ENCODE data around the gene MECR. TPM values are rescaled to one million over a fixed set of nuclear protein-coding genes. Genes with fewer than 3 reads are reported as not detected.

MECR gene
- polyA plus RNA-seq, 1 donor (not counting 4 experiments of a cell fraction or from before 2014, with no cell fraction given): 20.7 TPM

GRCh38 chr1:29247044-29247443 is 16.3 kb upstream of the MECR start:
- Histone ChIP-seq H3K4me2 (ENCODE audit: control insufficient read depth, extremely low read depth, insufficient read depth, low read depth, low read length) (no peak overlapping the region), H4K20me1 (ENCODE audit: control insufficient read depth, extremely low read depth, insufficient read depth, low read length) (no peaks in the 10 kb centered on the region), H3K4me3 (ENCODE audit: control insufficient read depth in 2 of 3, extremely low read depth in 1 of 3, insufficient read depth in 2 of 3, low read depth in 1 of 3, low read length in 3 of 3) (no peak overlapping the region), H3K9me3 (ENCODE audit: control insufficient read depth, low read depth, low read length) (no peaks in the 10 kb centered on the region), H3K36me3 (ENCODE audit: control insufficient read depth in 2 of 2, extremely low read depth in 1 of 2, insufficient read depth in 2 of 2, low read length in 2 of 2) (no peaks in the 10 kb centered on the region), H3K4me1 (ENCODE audit: control insufficient read depth, extremely low read depth, insufficient read depth, low read length) (peaks cover 13% of the 10 kb centered on the region), H3K9ac (ENCODE audit: control insufficient read depth, extremely low read depth, insufficient read depth, low read length) (no peak overlapping the region), H3K27ac (ENCODE audit: control insufficient read depth, insufficient read depth, low read length) (no peak overlapping the region), H2AFZ (ENCODE audit: control insufficient read depth, low read length) (no peak overlapping the region), H3K27me3 (ENCODE audit: control insufficient read depth, extremely low read depth, insufficient read depth, low read length) (no peaks in the 10 kb centered on the region), H3K9me1 (ENCODE audit: control insufficient read depth, extremely low read depth, insufficient read depth, low read length) (no peaks in the 10 kb centered on the region), H3K79me2 (ENCODE audit: control insufficient read depth, insufficient read depth, low read length) (no peaks in the 10 kb centered on the region)
- dilution Hi-C loops (cut with MboI; ENCODE audit: extremely low pct_ligation_motif_present, low sequenced_read_pairs): loop anchor here (25.0 kb wide), 1 partner anchor 115 kb away; no protein-coding TSS in a partner anchor
- no peak for TF ChIP-seq EZH2 (IDR thresholded peaks at IDR 0.05; ENCODE audit: low read length)
- no peak for TF ChIP-seq CTCF (optimal IDR thresholded peaks at IDR 0.05 in 1 of 3, IDR thresholded peaks at IDR 0.05 in 1 of 3, conservative IDR thresholded peaks at IDR 0.05 in 1 of 3; ENCODE audit: extremely low read depth in 1 of 3, insufficient read depth in 2 of 3, low read length in 3 of 3)
- no peak for FAIRE-seq
- no peak for DNase-seq (ENCODE audit: low read depth, low spot score)

DNA sequence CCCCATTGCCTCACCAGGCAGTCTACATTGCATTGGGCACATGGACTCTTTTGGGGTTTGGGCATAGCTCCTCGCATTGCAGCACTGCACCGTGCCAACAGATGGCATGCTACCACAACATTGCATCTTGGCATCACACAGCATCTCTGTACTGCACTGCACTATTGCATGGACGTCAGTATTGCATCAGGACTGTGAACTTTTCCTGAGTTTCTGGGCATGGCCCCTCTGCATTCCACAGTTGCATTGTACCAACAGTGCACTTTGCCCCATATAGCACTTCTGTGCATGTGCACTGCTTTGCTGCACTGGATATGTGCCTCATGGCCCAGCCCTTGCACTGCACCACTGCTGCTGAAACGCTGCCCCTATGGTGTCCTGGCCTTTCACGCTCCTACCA is 15.1 kb upstream of the MECR start:
- H3K9me1 ChIP-seq (ENCODE audit: control insufficient read depth, extremely low read depth, insufficient read depth, low read length): no peaks in the 10 kb centered on the region
- H3K4me1 ChIP-seq (ENCODE audit: control insufficient read depth, extremely low read depth, insufficient read depth, low read length): peaks cover 13% of the 10 kb centered on the region
- TF ChIP-seq CTCF (optimal IDR thresholded peaks at IDR 0.05 in 1 of 3, IDR thresholded peaks at IDR 0.05 in 1 of 3, conservative IDR thresholded peaks at IDR 0.05 in 1 of 3; ENCODE audit: extremely low read depth in 1 of 3, insufficient read depth in 2 of 3, low read length in 3 of 3) (peak; percentile 77 to 100 (median 81)), EZH2 (IDR thresholded peaks at IDR 0.05; ENCODE audit: low read length) (no peak)
- no peaks in the 10 kb centered on the region for H3K27me3 ChIP-seq (ENCODE audit: control insufficient read depth, extremely low read depth, insufficient read depth, low read length)
- H3K36me3 ChIP-seq (ENCODE audit: control insufficient read depth in 2 of 2, extremely low read depth in 1 of 2, insufficient read depth in 2 of 2, low read length in 2 of 2): no peaks in the 10 kb centered on the region
- no peak overlapping the region for H3K27ac ChIP-seq (ENCODE audit: control insufficient read depth, insufficient read depth, low read length)
- FAIRE-seq (peak; percentile 82), DNase-seq (ENCODE audit: low read depth, low spot score) (no peak)
- H3K79me2 ChIP-seq (ENCODE audit: control insufficient read depth, insufficient read depth, low read length): no peaks in the 10 kb centered on the region
- H2AFZ ChIP-seq (ENCODE audit: control insufficient read depth, low read length): no peak overlapping the region
- no peaks in the 10 kb centered on the region for H4K20me1 ChIP-seq (ENCODE audit: control insufficient read depth, extremely low read depth, insufficient read depth, low read length)
- no peak overlapping the region for H3K4me3 ChIP-seq (ENCODE audit: control insufficient read depth in 2 of 3, extremely low read depth in 1 of 3, insufficient read depth in 2 of 3, low read depth in 1 of 3, low read length in 3 of 3)
- H3K4me2 ChIP-seq (ENCODE audit: control insufficient read depth, extremely low read depth, insufficient read depth, low read depth, low read length): no peak overlapping the region
- no peak overlapping the region for H3K9ac ChIP-seq (ENCODE audit: control insufficient read depth, extremely low read depth, insufficient read depth, low read length)
- H3K9me3 ChIP-seq (ENCODE audit: control insufficient read depth, low read depth, low read length): no peaks in the 10 kb centered on the region
- dilution Hi-C loops (cut with MboI; ENCODE audit: extremely low pct_ligation_motif_present, low sequenced_read_pairs): loop anchor here (25.0 kb wide), 1 partner anchor 116 kb away; no protein-coding TSS in a partner anchor

Data from keratinocyte (primary cell).